Measurements from ENCODE around the gene SRRT.
A peak's percentile ranks its signal among the peaks of the same experiment; 100 is the strongest.

Gene SRRT

DNA sequence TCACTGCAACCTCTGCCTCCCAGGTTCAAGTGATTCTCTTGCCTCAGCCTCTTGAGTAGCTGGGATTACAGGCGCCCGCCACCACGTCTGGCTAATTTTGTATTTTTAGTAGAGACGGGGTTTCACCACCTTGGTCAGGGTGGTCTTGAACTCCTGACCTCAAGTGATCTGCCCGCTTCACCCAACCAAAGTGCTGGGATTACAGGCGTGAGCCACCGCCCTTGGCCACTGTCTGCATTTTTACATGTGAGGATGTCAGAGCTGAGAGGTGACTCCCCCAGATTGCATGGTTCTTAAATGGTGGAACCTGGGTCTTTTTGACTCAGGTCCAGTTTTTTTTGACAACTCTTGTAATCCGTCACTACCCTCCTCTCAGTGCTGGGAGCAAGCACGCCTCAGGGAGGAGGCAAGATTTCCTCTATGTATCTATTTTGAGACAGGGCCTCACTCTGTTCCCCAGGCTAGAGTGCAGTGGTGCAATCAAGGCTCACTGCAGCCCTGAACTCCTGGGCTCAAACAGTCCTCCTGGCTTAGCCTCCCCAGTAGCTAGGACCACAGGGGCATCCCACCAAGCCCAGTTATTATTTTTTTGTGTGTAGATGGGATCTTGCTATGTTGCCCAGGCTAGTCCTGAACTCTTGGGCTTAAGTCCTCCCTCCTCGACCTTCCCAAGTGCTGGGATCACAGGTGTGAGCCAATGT lies 1.2 kb upstream of the SRRT start:
- peak; percentile 100 for TF ChIP-seq ZNF121 (tag by site-specific recombination; IDR thresholded peaks at IDR 0.05)
- no peak for TF ChIP-seq ZNF140 (tag by site-specific recombination; IDR thresholded peaks at IDR 0.05)
- H3K4me3 ChIP-seq (ENCODE audit: low read depth, low read length) = no peak overlapping the region
- POLR2A ChIA-PET = interaction anchor here (8.1 kb wide), 1 partner anchor 14 kb away, joined by 198 read pairs; the partner anchor contains the start of gene UFSP1
- H3K4me1 ChIP-seq (ENCODE audit: control insufficient read depth, insufficient read depth, low read length) = no peaks in the 10 kb centered on the region
- CTCF ChIA-PET = no interaction called here
- H3K9me3 ChIP-seq (ENCODE audit: control insufficient read depth, insufficient read depth, low read depth, low read length) = no peaks in the 10 kb centered on the region
- H3K36me3 ChIP-seq (ENCODE audit: control insufficient read depth in 2 of 2, insufficient read depth in 1 of 2, low read length in 2 of 2) = peaks cover 40 to 65% of the 10 kb centered on the region in 2 experiments
- peak overlapping the region; percentile 78 for H3K27ac ChIP-seq (ENCODE audit: extremely low read depth, low read depth, low read length)

DNA sequence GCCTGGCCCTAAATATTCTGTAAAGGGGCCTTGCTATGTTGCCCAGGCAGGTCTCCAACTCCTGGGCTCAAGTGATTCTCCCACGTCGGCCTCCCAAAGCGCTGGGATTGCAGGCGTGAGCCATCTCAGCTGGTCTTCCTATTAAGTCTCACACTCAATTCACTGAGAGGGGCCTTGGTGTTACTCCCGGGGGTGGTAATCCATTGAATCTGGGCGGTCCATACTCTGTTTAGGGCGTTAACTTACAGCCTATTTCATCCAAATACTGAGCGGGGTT lies 665 bp upstream of the SRRT start:
- CTCF ChIA-PET = no interaction called here
- POLR2A ChIA-PET = interaction anchor here (0.6 to 8.1 kb wide), 2 partner anchors 13 to 79 kb away, joined by 3 to 198 read pairs; partner anchors contain the start of gene UFSP1
- Histone ChIP-seq H3K4me1 (ENCODE audit: control insufficient read depth, insufficient read depth, low read length) (no peaks in the 10 kb centered on the region), H3K27ac (ENCODE audit: extremely low read depth, low read depth, low read length) (peak overlapping the region; percentile 78), H3K36me3 (ENCODE audit: control insufficient read depth in 2 of 2, insufficient read depth in 1 of 2, low read length in 2 of 2) (peaks cover 42 to 70% of the 10 kb centered on the region in 2 experiments), H3K9me3 (ENCODE audit: control insufficient read depth, insufficient read depth, low read depth, low read length) (no peaks in the 10 kb centered on the region), H3K4me3 (ENCODE audit: low read depth, low read length) (peak overlapping the region; percentile 68)
- no peak for TF ChIP-seq ZNF23 (tag by site-specific recombination; IDR thresholded peaks at IDR 0.05; ENCODE audit: borderline replicate concordance)
- no peak for TF ChIP-seq SCRT1 (tag by site-specific recombination; IDR thresholded peaks at IDR 0.05; ENCODE audit: borderline replicate concordance)
- 0 out of 2 replicates have a peak, but pooled peaks have one; percentile 22 for TF ChIP-seq ZNF121 (tag by site-specific recombination; IDR thresholded peaks at IDR 0.05)
- no peak for TF ChIP-seq ZNF132 (tag by site-specific recombination; IDR thresholded peaks at IDR 0.05; ENCODE audit: borderline replicate concordance)
- peak; percentile 62 for TF ChIP-seq GLIS1 (tag by site-specific recombination; IDR thresholded peaks at IDR 0.05)
- TF ChIP-seq, protein P1, sequence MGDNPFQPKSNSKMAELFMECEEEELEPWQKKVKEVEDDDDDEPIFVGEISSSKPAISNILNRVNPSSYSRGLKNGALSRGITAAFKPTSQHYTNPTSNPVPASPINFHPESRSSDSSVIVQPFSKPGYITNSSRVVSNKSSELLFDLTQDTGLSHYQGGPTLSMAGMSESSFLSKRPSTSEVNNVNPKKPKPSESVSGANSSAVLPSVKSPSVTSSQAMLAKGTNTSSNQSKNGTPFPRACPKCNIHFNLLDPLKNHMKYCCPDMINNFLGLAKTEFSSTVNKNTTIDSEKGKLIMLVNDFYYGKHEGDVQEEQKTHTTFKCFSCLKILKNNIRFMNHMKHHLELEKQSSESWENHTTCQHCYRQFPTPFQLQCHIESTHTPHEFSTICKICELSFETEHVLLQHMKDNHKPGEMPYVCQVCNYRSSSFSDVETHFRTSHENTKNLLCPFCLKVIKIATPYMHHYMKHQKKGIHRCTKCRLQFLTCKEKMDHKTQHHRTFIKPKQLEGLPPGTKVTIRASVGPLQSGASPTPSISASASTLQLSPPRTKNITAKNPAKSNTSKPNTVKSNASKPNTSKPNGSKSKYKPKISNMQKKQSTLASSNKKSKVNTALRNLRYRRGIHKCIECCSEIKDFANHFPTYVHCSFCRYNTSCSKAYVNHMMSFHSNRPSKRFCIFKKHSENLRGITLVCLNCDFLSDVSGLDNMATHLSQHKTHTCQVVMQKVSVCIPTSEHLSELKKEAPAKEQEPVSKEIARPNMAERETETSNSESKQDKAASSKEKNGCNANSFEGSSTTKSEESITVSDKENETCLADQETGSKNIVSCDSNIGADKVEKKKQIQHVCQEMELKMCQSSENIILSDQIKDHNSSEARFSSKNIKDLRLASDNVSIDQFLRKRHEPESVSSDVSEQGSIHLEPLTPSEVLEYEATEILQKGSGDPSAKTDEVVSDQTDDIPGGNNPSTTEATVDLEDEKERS (tag by site-specific recombination; IDR thresholded peaks at IDR 0.05) = no peak
- TF ChIP-seq ZNF768 (tag by site-specific recombination; IDR thresholded peaks at IDR 0.05) = no peak
- no peak for TF ChIP-seq OVOL3 (tag by site-specific recombination; IDR thresholded peaks at IDR 0.05)
- 0 out of 2 replicates have a peak, but pooled peaks have one; percentile 11 for TF ChIP-seq ZBTB20 (tag by site-specific recombination; IDR thresholded peaks at IDR 0.05)

DNA sequence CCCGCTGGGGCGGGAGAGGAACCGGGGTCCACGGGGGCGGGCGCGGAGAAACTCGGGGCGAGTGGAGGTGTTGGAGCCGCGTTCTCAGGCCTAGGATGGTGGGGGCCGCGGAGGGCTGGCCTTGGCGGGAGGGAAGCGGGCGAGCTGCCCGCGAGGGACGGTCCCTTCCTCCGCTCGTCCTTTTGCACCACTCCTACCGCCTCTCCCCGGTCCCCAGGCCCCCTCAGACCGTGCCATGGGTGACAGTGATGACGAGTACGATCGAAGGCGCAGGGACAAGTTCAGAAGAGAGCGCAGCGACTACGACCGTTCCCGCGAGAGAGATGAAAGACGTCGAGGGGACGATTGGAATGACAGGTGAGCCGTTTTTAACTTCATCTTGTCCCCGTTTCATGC lies 451 bp downstream of the SRRT start:
- Histone ChIP-seq H3K27ac (ENCODE audit: extremely low read depth, low read depth, low read length) (peak overlapping the region; percentile 78), H3K4me3 (ENCODE audit: low read depth, low read length) (peak overlapping the region; percentile 68), H3K36me3 (ENCODE audit: control insufficient read depth in 2 of 2, insufficient read depth in 1 of 2, low read length in 2 of 2) (peaks cover 53 to 75% of the 10 kb centered on the region in 2 experiments), H3K9me3 (ENCODE audit: control insufficient read depth, insufficient read depth, low read depth, low read length) (no peaks in the 10 kb centered on the region), H3K4me1 (ENCODE audit: control insufficient read depth, insufficient read depth, low read length) (no peaks in the 10 kb centered on the region)
- POLR2A ChIA-PET = interaction anchor here (0.5 to 8.1 kb wide), 29 partner anchors 8 to 446 kb away, joined by 3 to 198 read pairs (median 5); partner anchors contain the start of genes ACHE, AGFG2, EPHB4 and FBXO24
- CTCF ChIA-PET = interaction anchor here (0.6 to 1.1 kb wide), 5 partner anchors 8 to 184 kb away, joined by 3 to 4 read pairs (median 3); partner anchors contain the start of genes SLC12A9 and TRIP6
- TF ChIP-seq YY1 (tag by site-specific recombination; IDR thresholded peaks at IDR 0.05) (no peak), ZNF747 (tag by site-specific recombination; IDR thresholded peaks at IDR 0.05) (no peak), BCL11B (tag by site-specific recombination; IDR thresholded peaks at IDR 0.05; ENCODE audit: low read depth) (no peak), ZNF660 (tag by site-specific recombination; IDR thresholded peaks at IDR 0.05) (no peak), ZNF302 (tag by site-specific recombination; IDR thresholded peaks at IDR 0.05; ENCODE audit: low read depth) (no peak), ZNF626 (tag by site-specific recombination; IDR thresholded peaks at IDR 0.05) (no peak)
- TF ChIP-seq, protein P2, sequence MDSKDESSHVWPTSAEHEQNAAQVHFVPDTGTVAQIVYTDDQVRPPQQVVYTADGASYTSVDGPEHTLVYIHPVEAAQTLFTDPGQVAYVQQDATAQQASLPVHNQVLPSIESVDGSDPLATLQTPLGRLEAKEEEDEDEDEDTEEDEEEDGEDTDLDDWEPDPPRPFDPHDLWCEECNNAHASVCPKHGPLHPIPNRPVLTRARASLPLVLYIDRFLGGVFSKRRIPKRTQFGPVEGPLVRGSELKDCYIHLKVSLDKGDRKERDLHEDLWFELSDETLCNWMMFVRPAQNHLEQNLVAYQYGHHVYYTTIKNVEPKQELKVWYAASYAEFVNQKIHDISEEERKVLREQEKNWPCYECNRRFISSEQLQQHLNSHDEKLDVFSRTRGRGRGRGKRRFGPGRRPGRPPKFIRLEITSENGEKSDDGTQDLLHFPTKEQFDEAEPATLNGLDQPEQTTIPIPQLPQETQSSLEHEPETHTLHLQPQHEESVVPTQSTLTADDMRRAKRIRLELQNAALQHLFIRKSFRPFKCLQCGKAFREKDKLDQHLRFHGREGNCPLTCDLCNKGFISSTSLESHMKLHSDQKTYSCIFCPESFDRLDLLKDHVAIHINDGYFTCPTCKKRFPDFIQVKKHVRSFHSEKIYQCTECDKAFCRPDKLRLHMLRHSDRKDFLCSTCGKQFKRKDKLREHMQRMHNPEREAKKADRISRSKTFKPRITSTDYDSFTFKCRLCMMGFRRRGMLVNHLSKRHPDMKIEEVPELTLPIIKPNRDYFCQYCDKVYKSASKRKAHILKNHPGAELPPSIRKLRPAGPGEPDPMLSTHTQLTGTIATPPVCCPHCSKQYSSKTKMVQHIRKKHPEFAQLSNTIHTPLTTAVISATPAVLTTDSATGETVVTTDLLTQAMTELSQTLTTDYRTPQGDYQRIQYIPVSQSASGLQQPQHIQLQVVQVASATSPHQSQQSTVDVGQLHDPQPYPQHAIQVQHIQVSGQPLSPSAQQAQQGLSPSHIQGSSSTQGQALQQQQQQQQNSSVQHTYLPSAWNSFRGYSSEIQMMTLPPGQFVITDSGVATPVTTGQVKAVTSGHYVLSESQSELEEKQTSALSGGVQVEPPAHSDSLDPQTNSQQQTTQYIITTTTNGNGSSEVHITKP (tag by site-specific recombination; IDR thresholded peaks at IDR 0.05) = no peak
- TF ChIP-seq, protein P3, sequence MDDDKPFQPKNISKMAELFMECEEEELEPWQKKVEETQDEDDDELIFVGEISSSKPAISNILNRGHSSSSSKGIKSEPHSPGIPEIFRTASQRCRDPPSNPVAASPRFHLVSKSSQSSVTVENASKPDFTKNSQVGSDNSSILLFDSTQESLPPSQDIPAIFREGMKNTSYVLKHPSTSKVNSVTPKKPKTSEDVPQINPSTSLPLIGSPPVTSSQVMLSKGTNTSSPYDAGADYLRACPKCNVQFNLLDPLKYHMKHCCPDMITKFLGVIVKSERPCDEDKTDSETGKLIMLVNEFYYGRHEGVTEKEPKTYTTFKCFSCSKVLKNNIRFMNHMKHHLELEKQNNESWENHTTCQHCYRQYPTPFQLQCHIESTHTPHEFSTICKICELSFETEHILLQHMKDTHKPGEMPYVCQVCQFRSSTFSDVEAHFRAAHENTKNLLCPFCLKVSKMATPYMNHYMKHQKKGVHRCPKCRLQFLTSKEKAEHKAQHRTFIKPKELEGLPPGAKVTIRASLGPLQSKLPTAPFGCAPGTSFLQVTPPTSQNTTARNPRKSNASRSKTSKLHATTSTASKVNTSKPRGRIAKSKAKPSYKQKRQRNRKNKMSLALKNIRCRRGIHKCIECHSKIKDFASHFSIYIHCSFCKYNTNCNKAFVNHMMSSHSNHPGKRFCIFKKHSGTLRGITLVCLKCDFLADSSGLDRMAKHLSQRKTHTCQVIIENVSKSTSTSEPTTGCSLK (tag by site-specific recombination; IDR thresholded peaks at IDR 0.05) = no peak
- TF ChIP-seq, protein P4, sequence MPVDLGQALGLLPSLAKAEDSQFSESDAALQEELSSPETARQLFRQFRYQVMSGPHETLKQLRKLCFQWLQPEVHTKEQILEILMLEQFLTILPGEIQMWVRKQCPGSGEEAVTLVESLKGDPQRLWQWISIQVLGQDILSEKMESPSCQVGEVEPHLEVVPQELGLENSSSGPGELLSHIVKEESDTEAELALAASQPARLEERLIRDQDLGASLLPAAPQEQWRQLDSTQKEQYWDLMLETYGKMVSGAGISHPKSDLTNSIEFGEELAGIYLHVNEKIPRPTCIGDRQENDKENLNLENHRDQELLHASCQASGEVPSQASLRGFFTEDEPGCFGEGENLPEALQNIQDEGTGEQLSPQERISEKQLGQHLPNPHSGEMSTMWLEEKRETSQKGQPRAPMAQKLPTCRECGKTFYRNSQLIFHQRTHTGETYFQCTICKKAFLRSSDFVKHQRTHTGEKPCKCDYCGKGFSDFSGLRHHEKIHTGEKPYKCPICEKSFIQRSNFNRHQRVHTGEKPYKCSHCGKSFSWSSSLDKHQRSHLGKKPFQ (tag by site-specific recombination; IDR thresholded peaks at IDR 0.05) = no peak

Data from HEK293 (cell line).